RWPE1 (cell line): Measurements from ENCODE around the gene PTPRD.

Experiments
- CTCF ChIA-PET: fragments of 350-600 bp; sonication (Branson Sonifier 250); formaldehyde crosslinking; extraction: SDS; loops from one replicate; lab custom pipeline; 2021; lab: Yijun Ruan, JAX
- POLR2A ChIA-PET: fragments of 400-600 bp; formaldehyde crosslinking; extraction: SDS; loops from one replicate; lab custom pipeline; 2020; ENCODE audit warnings: antibody characterized with exemption; ENCODE audit not compliant: low non-redundant PET; lab: Yijun Ruan, JAX
- DNase-seq: peaks from one replicate; pipeline ENCODE4 v3.0.0; 2012; ENCODE audit warnings: low spot score
- H3K27ac ChIP-seq: fragments of 450-650 bp; 2 replicates; pipeline ENCODE4 v1.5.1; 2017
- CTCF ChIP-seq: fragments of 450-650 bp; conservative IDR thresholded peaks from 2 replicates; pipeline ENCODE4 v1.5.1; 2017; ENCODE audit warnings: low read depth, mild to moderate bottlenecking

Gene PTPRD

GRCh38 chr9:8484597-8485191 lies 2128.1 kb downstream of the PTPRD start:
- ChIA-PET POLR2A (no interaction called here), CTCF (no interaction called here)
- TF ChIP-seq CTCF = no peak
- DNase-seq = no peak
- no peak overlapping the region for H3K27ac ChIP-seq

DNA sequence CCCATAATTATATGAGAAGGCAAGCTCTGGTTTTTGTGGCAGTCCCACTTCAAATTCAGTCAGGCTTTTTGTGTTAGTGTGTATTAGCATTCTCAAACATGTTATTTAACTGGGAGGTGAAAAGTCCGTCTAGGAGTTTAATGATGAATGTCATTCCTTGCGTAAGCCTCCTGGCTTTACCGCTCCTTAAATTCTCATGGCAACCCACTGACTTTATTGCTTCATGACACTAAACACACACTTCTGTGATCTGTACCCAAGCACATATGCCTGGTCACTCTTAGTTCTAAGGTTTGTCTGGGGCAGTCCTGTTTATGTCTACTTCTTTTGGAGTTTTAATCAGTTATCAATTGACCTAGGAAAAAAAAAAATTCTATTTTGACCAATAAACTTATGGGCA lies 2135.4 kb downstream of the PTPRD start:
- DNase-seq = no peak
- ChIA-PET CTCF (interaction anchor here (0.5 kb wide), 1 partner anchor 153 kb away, joined by 4 read pairs; no protein-coding TSS in a partner anchor), POLR2A (no interaction called here)
- no peak overlapping the region for H3K27ac ChIP-seq
- no peak for TF ChIP-seq CTCF

- ChIA-PET CTCF (no interaction called here), POLR2A (no interaction called here)
- TF ChIP-seq CTCF = no peak
- no peak overlapping the region for H3K27ac ChIP-seq
- DNase-seq = no peak
Measured at GRCh38 chr9:8474937-8475336, 2137.9 kb downstream of the PTPRD start.

DNA sequence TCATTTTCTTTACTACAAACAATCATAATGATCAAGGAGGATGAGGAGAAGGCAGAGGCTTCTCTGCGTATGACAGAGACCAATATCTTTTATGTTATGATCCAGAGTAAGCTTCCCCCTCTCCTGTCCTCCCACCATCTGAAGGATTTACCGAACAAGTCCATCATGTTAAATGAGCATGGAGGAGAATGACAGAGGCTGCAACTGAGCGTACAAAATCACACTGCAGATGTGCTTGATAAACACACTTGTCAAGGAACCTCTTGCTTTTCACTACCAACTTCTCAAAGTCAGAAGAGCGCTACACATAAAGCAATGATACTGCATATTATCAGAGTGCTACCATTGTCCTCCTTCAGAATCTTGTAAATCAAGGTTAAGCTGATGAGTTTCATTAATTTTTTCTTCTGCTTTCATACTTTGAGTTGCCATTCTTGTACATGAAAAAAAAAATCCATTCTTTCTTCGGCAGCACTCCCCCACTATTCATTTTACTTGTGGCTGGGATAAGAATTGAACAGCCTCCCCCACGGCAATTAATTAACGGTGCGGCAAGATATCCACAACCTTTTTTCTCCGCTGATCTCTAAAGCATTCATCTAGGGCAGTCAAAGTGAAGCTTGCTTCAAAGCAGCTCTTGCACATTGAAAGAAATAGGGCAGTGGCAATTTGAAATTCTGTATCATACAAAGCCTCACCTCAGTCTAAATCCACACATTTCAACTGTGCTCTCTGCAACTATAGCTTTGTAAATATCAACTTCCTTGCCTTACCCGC lies 2139.4 kb downstream of the PTPRD start:
- ChIA-PET POLR2A (no interaction called here), CTCF (no interaction called here)
- TF ChIP-seq CTCF = no peak
- DNase-seq = no peak
- no peak overlapping the region for H3K27ac ChIP-seq

DNA sequence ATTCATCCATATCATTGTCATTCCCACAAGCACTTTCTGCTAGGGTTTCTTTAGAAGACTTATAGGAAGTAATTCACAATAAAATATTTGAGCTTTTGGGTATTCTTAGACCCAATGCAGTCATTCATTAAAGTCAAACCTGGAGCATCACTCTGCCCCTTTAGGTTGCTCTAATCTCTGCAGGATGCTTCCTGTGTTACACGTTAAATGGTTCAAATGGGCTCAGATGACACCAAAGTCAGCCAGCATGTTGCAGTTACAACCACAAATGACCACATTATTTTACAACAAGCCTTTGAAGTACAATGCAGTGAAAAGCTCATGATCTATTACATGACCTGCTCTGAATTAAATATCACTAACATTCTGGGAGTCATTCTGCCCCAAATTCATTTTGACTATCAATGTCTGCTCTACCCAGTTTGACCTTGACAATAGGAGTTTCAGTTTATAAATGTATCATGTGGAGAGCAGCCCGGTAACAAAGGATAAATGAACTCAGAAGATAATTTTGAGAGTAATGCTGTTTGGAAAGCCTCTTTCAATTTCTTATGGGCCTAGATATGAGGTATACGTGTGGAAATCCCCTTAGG lies 2144.7 kb downstream of the PTPRD start:
- ChIA-PET POLR2A (no interaction called here), CTCF (no interaction called here)
- no peak for DNase-seq
- TF ChIP-seq CTCF = no peak
- no peak overlapping the region for H3K27ac ChIP-seq

- no peak overlapping the region for H3K27ac ChIP-seq
- POLR2A ChIA-PET = no interaction called here
- DNase-seq = no peak
- CTCF ChIA-PET = no interaction called here
- TF ChIP-seq CTCF = no peak
Measured at GRCh38 chr9:8457816-8458215, 2155.0 kb downstream of the PTPRD start.
